ENCODE data around the gene ATOH8. TPM values are rescaled to one million over a fixed set of nuclear protein-coding genes. Genes with fewer than 3 reads are reported as not detected.

ATOH8 gene
- polyA plus RNA-seq, 1 donor (not counting 4 experiments of a cell fraction or from before 2014, with no cell fraction given) = not detected

DNA sequence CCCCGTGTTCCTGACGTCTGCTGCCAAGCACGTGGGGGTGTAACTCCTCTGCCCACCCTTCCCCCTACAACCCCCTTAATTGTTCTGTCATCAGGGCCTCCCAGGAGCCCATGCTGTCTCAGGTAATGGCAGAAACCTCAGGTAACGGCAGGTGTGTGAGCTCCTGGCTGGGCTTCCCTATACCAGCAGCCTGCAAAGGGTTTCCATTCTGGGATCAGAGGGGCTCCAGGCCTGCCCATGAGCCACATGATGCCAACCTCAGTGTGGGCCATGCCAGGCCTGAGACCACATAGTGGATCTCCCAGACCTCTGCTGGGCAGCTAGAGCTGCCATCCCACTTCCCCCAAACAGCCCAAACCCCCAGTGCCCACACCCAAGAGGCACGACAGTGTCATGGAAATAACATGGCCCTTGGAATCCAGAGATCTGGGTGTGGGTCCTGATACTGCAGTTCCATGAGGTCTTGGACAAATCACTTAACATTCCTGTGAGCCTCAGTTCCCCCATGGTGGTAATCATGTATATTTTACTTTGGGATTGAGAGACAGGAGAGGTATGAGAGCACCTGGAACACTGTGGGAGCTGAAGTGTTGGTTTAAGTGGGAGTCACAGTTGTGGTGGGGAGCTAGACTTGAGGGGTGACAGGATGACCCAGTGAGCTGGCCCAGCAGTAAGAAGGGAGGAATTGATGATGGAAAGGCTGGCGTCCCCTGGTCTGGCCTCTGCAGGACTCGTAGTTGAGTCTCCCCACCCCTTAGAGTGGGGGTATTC lies 59.6 kb downstream of the ATOH8 start:
- Histone ChIP-seq H3K9me3 (ENCODE audit: control insufficient read depth, low read depth, low read length) (no peaks in the 10 kb centered on the region), H3K36me3 (ENCODE audit: control insufficient read depth in 2 of 2, extremely low read depth in 1 of 2, insufficient read depth in 2 of 2, low read length in 2 of 2) (no peaks in the 10 kb centered on the region), H3K79me2 (ENCODE audit: control insufficient read depth, insufficient read depth, low read length) (no peaks in the 10 kb centered on the region), H3K9me1 (ENCODE audit: control insufficient read depth, extremely low read depth, insufficient read depth, low read length) (no peaks in the 10 kb centered on the region), H3K27ac (ENCODE audit: control insufficient read depth, insufficient read depth, low read length) (no peak overlapping the region), H3K27me3 (ENCODE audit: control insufficient read depth, extremely low read depth, insufficient read depth, low read length) (peaks cover 17% of the 10 kb centered on the region), H3K9ac (ENCODE audit: control insufficient read depth, extremely low read depth, insufficient read depth, low read length) (no peak overlapping the region), H3K4me1 (ENCODE audit: control insufficient read depth, extremely low read depth, insufficient read depth, low read length) (no peaks in the 10 kb centered on the region), H3K4me3 (ENCODE audit: control insufficient read depth in 2 of 3, extremely low read depth in 1 of 3, insufficient read depth in 2 of 3, low read depth in 1 of 3, low read length in 3 of 3) (no peak overlapping the region), H3K4me2 (ENCODE audit: control insufficient read depth, extremely low read depth, insufficient read depth, low read depth, low read length) (no peak overlapping the region), H4K20me1 (ENCODE audit: control insufficient read depth, extremely low read depth, insufficient read depth, low read length) (no peaks in the 10 kb centered on the region), H2AFZ (ENCODE audit: control insufficient read depth, low read length) (no peak overlapping the region)
- dilution Hi-C loops (cut with MboI; ENCODE audit: extremely low pct_ligation_motif_present, low sequenced_read_pairs) = loop anchor here (25.0 kb wide), 1 partner anchor 101 kb away; no protein-coding TSS in a partner anchor
- FAIRE-seq = no peak
- TF ChIP-seq, protein P1, sequence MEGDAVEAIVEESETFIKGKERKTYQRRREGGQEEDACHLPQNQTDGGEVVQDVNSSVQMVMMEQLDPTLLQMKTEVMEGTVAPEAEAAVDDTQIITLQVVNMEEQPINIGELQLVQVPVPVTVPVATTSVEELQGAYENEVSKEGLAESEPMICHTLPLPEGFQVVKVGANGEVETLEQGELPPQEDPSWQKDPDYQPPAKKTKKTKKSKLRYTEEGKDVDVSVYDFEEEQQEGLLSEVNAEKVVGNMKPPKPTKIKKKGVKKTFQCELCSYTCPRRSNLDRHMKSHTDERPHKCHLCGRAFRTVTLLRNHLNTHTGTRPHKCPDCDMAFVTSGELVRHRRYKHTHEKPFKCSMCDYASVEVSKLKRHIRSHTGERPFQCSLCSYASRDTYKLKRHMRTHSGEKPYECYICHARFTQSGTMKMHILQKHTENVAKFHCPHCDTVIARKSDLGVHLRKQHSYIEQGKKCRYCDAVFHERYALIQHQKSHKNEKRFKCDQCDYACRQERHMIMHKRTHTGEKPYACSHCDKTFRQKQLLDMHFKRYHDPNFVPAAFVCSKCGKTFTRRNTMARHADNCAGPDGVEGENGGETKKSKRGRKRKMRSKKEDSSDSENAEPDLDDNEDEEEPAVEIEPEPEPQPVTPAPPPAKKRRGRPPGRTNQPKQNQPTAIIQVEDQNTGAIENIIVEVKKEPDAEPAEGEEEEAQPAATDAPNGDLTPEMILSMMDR (optimal IDR thresholded peaks at IDR 0.05 in 1 of 3, IDR thresholded peaks at IDR 0.05 in 1 of 3, conservative IDR thresholded peaks at IDR 0.05 in 1 of 3; ENCODE audit: extremely low read depth in 1 of 3, insufficient read depth in 2 of 3, low read length in 3 of 3) = no peak
- no peak for TF ChIP-seq EZH2 (IDR thresholded peaks at IDR 0.05; ENCODE audit: low read length)
- DNase-seq (ENCODE audit: low read depth, low spot score) = no peak

DNA sequence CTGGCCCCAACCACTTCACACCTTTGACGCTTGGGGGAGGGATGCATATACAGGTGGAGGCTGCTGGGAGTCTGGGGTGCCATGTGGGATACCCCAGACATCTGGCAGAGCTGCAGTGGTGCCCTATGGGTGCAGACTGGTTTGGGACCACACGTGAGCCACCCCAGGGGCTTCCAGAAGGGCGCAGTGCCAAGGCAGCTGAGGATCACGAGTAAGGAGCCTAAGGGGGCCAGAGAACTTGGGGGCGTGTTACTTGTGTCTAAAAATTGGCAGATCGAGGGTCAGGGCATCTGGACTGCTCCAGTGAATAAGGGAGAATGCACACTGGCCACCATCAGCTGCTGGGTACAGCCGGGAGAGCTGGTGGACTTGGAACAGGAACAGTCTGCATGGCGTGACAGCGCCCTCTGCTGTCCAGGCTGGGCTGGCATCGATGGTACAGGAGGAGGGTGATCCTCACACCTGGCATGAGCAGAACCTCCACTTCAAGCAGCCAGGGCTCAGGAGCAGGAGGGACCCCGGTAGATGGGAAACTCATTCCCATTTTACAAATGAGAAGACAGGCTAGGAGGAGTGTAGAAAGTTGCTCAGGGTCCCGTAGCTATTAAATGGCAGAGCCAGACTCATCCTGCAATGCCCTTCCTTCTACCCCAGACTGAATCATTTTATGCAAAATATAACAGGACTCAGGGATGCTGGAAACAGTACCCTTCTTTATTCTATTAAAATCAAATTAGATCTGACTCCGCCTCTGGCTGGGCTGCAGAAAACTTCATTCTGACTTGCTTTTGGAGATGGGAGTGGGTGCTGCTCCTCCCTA lies 60.4 kb downstream of the ATOH8 start:
- Histone ChIP-seq H3K9me1 (ENCODE audit: control insufficient read depth, extremely low read depth, insufficient read depth, low read length) (no peaks in the 10 kb centered on the region), H3K9ac (ENCODE audit: control insufficient read depth, extremely low read depth, insufficient read depth, low read length) (no peak overlapping the region), H3K27ac (ENCODE audit: control insufficient read depth, insufficient read depth, low read length) (no peak overlapping the region), H2AFZ (ENCODE audit: control insufficient read depth, low read length) (no peak overlapping the region), H4K20me1 (ENCODE audit: control insufficient read depth, extremely low read depth, insufficient read depth, low read length) (no peaks in the 10 kb centered on the region), H3K36me3 (ENCODE audit: control insufficient read depth in 2 of 2, extremely low read depth in 1 of 2, insufficient read depth in 2 of 2, low read length in 2 of 2) (no peaks in the 10 kb centered on the region), H3K4me2 (ENCODE audit: control insufficient read depth, extremely low read depth, insufficient read depth, low read depth, low read length) (no peak overlapping the region), H3K27me3 (ENCODE audit: control insufficient read depth, extremely low read depth, insufficient read depth, low read length) (peaks cover 17% of the 10 kb centered on the region), H3K4me3 (ENCODE audit: control insufficient read depth in 2 of 3, extremely low read depth in 1 of 3, insufficient read depth in 2 of 3, low read depth in 1 of 3, low read length in 3 of 3) (no peak overlapping the region), H3K79me2 (ENCODE audit: control insufficient read depth, insufficient read depth, low read length) (no peaks in the 10 kb centered on the region), H3K9me3 (ENCODE audit: control insufficient read depth, low read depth, low read length) (no peaks in the 10 kb centered on the region), H3K4me1 (ENCODE audit: control insufficient read depth, extremely low read depth, insufficient read depth, low read length) (no peaks in the 10 kb centered on the region)
- FAIRE-seq (peak; percentile 75), DNase-seq (ENCODE audit: low read depth, low spot score) (peak; percentile 52)
- dilution Hi-C loops (cut with MboI; ENCODE audit: extremely low pct_ligation_motif_present, low sequenced_read_pairs) = loop anchor here (25.0 kb wide), 1 partner anchor 102 kb away; no protein-coding TSS in a partner anchor
- TF ChIP-seq, protein P1 (optimal IDR thresholded peaks at IDR 0.05 in 1 of 3, IDR thresholded peaks at IDR 0.05 in 1 of 3, conservative IDR thresholded peaks at IDR 0.05 in 1 of 3; ENCODE audit: extremely low read depth in 1 of 3, insufficient read depth in 2 of 3, low read length in 3 of 3) = peak; percentile 96 to 100 (median 96)
- no peak for TF ChIP-seq EZH2 (IDR thresholded peaks at IDR 0.05; ENCODE audit: low read length)
